GM10266 (cell line): ENCODE data around the gene ORAI2.
"Not testable (repeated sequence)": the region's sequence is repeated elsewhere in the genome, so short reads cannot be mapped to it uniquely, and the experiment has no call there.

Source experiments
- DNase-seq: peaks from one replicate; pipeline ENCODE4 v3.0.0; 2012; ENCODE audit errors: extremely low spot score

Gene ORAI2

GRCh38 chr7:102497308-102497707 lies 63.9 kb downstream of the ORAI2 start:
- not testable (repeated sequence) for DNase-seq

- not testable (repeated sequence) for DNase-seq
Observed at GRCh38 chr7:102498321-102498720, 64.9 kb downstream of the ORAI2 start.

GRCh38 chr7:102503141-102503540 lies 69.8 kb downstream of the ORAI2 start:
- not testable (repeated sequence) for DNase-seq

GRCh38 chr7:102505298-102506185 lies 72.2 kb downstream of the ORAI2 start:
- DNase-seq, result not testable (repeated sequence)
